GM12864 (cell line): ENCODE measurements around the gene NPHS1.

ENCODE experiments used
- DNase-seq: peaks from one replicate; pipeline ENCODE4 v3.0.0-alpha.2; 2011; ENCODE audit warnings: low read depth
- H3K4me3 ChIP-seq: 2 replicates; pipeline ENCODE4 v1.5.1; 2011; ENCODE audit warnings: mild to moderate bottlenecking, low read depth, low read length, control low read depth
- CTCF ChIP-seq: IDR thresholded peaks from 2 replicates; pipeline ENCODE4 v1.5.1; 2011; ENCODE audit warnings: low read depth, mild to moderate bottlenecking, moderate library complexity, low read length, control low read depth, inconsistent platforms; ENCODE audit errors: missing control alignments

NPHS1 gene

GRCh38 chr19:35781650-35782049, 70.7 kb downstream of the NPHS1 start:
- H3K4me3 ChIP-seq = no peak overlapping the region
- TF ChIP-seq CTCF = no peak
- DNase-seq = no peak

- H3K4me3 ChIP-seq = no peak overlapping the region
- TF ChIP-seq CTCF = no peak
- no peak for DNase-seq
Measured at GRCh38 chr19:35780717-35781116, 71.6 kb downstream of the NPHS1 start.

- DNase-seq = no peak
- TF ChIP-seq CTCF = no peak
- no peak overlapping the region for H3K4me3 ChIP-seq
Measured at GRCh38 chr19:35780058-35780457, 72.2 kb downstream of the NPHS1 start.

GRCh38 chr19:35779033-35779432, 73.3 kb downstream of the NPHS1 start:
- no peak for DNase-seq
- no peak for TF ChIP-seq CTCF
- H3K4me3 ChIP-seq = no peak overlapping the region

- no peak for DNase-seq
- no peak overlapping the region for H3K4me3 ChIP-seq
- TF ChIP-seq CTCF = no peak
Measured at GRCh38 chr19:35777961-35778360, 74.3 kb downstream of the NPHS1 start.

GRCh38 chr19:35777086-35777841, 75.0 kb downstream of the NPHS1 start:
- H3K4me3 ChIP-seq = no peak overlapping the region
- no peak for TF ChIP-seq CTCF
- no peak for DNase-seq
